ENCODE data around the gene ZNF827.

The ZNF827 gene

GRCh38 chr4:145734031-145734430, 204.6 kb downstream of the ZNF827 start:
- in situ Hi-C loops (cut with HindIII; ENCODE audit: low sequenced_read_pairs): no loop called here
- DNase-seq (ENCODE audit: low read depth, low spot score): peak; percentile 57
- TF ChIP-seq CTCF (IDR thresholded peaks at IDR 0.05; ENCODE audit: low read depth, low read length): no peak
- H3K4me3 ChIP-seq (ENCODE audit: low read depth, low read length): no peak overlapping the region

GRCh38 chr4:145732895-145733880, 205.4 kb downstream of the ZNF827 start:
- peak; percentile 97 for DNase-seq (ENCODE audit: low read depth, low spot score)
- in situ Hi-C loops (cut with HindIII; ENCODE audit: low sequenced_read_pairs): no loop called here
- H3K4me3 ChIP-seq (ENCODE audit: low read depth, low read length): peak overlapping the region; percentile 42
- no peak for TF ChIP-seq CTCF (IDR thresholded peaks at IDR 0.05; ENCODE audit: low read depth, low read length)

- peak overlapping the region; percentile 42 for H3K4me3 ChIP-seq (ENCODE audit: low read depth, low read length)
- TF ChIP-seq CTCF (IDR thresholded peaks at IDR 0.05; ENCODE audit: low read depth, low read length): no peak
- DNase-seq (ENCODE audit: low read depth, low spot score): no peak
- in situ Hi-C loops (cut with HindIII; ENCODE audit: low sequenced_read_pairs): no loop called here
Observed at GRCh38 chr4:145732001-145732815, 206.4 kb downstream of the ZNF827 start.

GRCh38 chr4:145731028-145731427, 207.6 kb downstream of the ZNF827 start:
- peak; percentile 69 for DNase-seq (ENCODE audit: low read depth, low spot score)
- in situ Hi-C loops (cut with HindIII; ENCODE audit: low sequenced_read_pairs): no loop called here
- TF ChIP-seq CTCF (IDR thresholded peaks at IDR 0.05; ENCODE audit: low read depth, low read length): no peak
- no peak overlapping the region for H3K4me3 ChIP-seq (ENCODE audit: low read depth, low read length)

GRCh38 chr4:145730026-145730425, 208.6 kb downstream of the ZNF827 start:
- TF ChIP-seq CTCF (IDR thresholded peaks at IDR 0.05; ENCODE audit: low read depth, low read length): no peak
- DNase-seq (ENCODE audit: low read depth, low spot score): no peak
- H3K4me3 ChIP-seq (ENCODE audit: low read depth, low read length): no peak overlapping the region
- in situ Hi-C loops (cut with HindIII; ENCODE audit: low sequenced_read_pairs): no loop called here

- in situ Hi-C loops (cut with HindIII; ENCODE audit: low sequenced_read_pairs): no loop called here
- TF ChIP-seq CTCF (IDR thresholded peaks at IDR 0.05; ENCODE audit: low read depth, low read length): no peak
Observed at GRCh38 chr4:145723336-145723735, 215.3 kb downstream of the ZNF827 start.

More at GRCh38 chr4:145723336-145723735, 215.3 kb downstream of the ZNF827 start:
- no peak for DNase-seq (ENCODE audit: low read depth, low spot score)
- no peak overlapping the region for H3K4me3 ChIP-seq (ENCODE audit: low read depth, low read length)
